Activated T-cell treated with anti-CD3 and anti-CD28 coated beads, Interleukin-2, amount 50 U/mL, for 48 hours (primary cell): ENCODE measurements around the gene LRCOL1.

Experiments used
- DNase-seq, 2 experiments: peaks; one replicate each; pipeline ENCODE4 v3.0.0-alpha.2; 2020

LRCOL1 gene

DNA sequence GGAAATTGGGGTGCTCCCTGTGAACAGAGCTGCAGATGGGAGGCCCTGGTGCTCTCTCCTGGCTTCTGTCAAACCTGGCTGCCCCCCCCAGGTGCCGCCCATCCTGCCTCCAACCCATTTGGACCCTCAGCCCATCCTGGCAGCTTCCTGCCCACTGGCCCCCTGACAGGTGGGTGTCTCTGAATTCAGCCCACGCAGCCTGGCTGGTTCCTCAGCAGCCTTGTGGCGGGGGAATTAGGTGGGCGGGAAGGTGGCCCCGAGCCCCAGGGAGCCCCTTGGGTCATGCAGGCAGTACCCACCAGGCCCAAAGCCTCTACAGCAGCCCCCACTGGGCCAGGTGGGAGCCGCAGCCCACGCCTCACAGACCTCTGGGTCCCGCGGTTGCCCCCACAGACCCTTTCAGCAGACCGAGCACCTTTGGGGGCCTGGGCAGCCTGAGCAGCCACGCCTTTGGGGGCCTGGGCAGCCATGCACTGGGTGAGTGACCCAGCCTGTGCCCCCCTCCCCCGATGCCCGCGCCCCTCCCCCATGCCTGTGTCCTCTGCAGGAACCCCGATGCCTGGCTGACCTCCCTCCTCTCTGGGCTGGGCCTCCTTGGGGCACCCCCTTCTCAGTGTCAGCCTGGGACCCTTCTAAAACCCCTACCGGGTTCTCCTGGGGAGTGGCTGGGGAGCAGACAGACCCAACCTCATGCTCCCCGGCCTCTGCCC, 28.9 kb downstream of the LRCOL1 start:
- DNase-seq, result no peak

DNA sequence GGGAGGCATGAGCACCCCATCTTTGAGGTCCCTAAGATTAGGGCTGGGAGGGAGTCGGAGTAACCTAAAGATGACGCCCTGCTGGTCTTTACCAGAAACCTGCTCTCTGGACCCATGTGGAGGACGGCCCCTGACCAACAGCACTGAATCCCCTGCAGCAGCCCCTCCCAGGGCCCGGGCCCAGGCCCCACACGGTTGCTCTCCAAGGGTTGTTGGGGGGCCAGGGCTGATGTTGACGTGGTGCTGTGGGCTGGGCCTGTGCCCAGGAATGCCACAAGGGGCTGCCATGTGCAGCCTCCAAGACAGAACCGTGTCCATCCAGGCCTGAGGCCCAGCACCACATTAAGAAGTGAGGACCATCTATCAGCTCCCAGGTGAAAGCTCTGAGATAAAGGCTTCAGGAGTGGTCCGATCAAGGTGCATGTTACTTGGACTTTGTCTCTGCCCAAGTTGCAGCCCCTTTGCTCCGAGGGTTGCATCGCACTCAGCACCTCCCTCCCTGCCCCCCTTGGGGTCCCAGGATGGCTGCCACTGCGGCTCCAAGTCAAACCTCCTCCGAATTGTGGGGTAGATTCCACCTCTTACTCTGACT, 29.6 kb downstream of the LRCOL1 start:
- DNase-seq, result no peak

DNA sequence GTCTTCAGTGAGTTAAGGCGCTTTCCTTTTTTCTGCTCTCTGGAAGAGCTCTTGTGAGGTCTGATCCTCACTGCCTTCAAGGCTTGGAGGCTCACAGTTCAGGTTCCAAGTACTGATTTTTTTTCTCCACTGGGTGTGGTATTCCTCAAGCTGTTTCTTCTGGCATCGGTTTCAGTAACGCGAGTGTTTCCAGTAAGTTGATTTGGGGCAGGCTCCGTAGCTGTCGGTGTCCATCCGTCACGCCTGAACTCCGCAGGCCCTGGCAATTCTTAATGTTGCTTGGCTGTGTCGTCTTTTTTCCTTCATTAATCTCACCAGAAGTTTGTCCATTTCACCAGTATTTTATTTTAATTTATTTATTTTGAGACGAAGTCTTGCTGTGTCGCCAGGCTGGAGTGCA, 30.6 kb downstream of the LRCOL1 start:
- no peak for DNase-seq

DNA sequence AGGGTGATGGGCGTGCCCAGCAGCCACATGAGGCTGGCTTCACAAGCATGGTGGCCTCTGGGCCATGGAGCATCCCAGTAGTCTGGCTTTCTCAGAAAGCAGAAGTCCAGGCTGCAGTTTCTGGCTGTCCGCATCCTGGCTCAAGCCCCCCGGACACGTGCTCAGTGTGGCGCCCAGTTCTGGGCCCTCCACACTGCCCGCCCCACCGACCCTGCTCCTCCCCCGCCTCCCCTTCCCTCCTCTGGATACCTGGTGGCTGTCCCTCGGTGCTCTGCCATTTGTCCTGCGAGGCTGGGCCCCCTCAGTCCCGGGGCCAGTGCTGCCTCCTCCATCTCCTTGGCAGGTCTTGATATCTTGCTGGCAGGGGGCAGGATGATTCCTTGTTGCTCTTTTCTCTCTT, 31.6 kb downstream of the LRCOL1 start:
- no peak for DNase-seq

DNA sequence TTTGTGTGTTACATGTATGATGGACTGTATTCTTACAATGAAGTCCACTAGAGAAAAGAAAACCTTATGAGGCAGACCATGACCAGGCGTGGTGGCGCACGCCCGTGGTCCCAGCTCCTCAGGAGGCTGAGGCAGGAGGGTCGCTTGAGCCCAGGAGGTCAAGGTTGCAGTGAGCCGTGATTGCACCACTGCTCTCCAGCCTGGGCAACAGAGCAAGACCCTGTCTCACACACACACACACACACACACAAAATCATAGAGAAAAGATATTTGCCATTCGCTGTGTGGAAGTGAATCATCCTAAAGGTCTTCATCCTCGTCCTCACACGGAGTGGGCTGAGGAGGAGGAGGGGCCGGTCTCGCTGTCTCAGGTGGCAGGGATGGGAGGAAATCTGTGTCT, 32.3 kb downstream of the LRCOL1 start:
- DNase-seq, result no peak

DNA sequence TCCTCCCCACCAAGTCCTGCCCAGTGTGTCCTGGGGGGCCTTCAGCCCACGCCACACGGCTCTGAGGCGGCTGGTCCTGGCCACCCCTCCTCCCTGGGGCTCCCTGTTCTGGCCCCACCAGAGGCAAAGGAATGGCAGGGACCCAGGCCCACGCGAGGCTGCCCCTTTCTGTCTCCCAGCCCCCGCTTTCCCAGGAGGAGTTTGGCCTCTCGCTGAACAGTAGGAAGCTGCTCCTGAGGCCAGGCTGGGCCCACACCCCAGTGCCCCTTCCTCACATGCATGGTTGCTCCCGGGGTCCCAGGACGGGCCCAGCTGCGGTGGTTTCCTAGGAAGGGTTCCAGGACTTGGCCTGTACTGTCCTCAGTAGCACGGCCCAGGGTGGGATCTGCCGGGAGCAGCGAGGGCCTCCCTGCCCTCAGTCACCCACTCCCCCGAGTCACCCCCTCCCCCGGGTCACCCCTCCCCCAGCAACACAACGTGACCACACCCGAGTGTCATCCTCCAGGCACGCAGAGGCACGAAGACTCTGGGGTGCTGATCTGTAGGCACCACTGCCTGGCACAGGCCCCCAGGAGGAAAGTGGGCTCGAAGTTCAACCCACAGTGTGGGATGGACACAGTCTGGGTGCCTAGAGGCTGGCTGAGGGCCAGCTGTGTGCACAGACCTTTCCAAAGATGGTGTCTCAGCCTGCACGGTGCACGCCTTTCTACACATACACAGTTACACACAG, 33.0 kb downstream of the LRCOL1 start:
- DNase-seq, result no peak

DNA sequence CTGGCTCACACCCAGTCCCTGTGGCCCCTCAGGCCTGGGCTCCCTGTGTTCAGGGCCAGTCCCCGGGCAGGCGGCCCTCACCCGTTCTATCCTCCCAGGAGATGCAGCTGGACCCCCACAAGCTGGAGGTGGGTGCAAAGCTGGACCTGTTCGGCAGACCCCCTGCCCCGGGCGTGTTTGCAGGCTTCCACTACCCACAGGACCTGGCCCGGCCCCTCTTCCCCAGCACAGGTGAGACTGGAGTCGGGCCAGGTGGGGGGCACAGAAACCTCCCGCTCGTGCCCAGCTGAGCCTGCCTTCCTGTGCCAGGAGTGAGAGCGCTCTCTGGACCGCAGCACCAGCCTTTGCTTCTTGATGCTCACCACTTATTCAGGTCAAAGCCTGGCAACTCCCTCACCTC, 33.7 kb downstream of the LRCOL1 start:
- DNase-seq, result no peak

DNA sequence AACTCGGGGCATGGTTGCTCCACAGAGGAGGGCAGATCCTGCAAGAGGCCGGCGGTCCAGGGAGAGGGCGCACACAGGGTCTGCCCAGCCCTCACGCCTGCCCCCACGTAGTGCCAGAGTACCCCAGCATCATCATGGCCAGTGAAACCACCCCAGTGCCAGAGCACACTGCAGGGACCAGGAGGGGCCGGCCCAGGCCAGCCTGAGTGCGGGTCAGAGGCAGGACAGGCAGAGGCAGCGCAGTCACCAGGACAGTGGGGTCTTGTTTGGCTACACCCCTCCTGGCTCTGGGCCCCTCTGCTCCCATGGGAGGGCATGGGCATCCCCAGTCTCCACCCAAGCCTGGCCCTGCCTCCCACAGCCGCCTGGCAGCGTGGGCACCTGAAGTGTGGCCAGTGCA, 34.7 kb downstream of the LRCOL1 start:
- DNase-seq, result no peak

DNA sequence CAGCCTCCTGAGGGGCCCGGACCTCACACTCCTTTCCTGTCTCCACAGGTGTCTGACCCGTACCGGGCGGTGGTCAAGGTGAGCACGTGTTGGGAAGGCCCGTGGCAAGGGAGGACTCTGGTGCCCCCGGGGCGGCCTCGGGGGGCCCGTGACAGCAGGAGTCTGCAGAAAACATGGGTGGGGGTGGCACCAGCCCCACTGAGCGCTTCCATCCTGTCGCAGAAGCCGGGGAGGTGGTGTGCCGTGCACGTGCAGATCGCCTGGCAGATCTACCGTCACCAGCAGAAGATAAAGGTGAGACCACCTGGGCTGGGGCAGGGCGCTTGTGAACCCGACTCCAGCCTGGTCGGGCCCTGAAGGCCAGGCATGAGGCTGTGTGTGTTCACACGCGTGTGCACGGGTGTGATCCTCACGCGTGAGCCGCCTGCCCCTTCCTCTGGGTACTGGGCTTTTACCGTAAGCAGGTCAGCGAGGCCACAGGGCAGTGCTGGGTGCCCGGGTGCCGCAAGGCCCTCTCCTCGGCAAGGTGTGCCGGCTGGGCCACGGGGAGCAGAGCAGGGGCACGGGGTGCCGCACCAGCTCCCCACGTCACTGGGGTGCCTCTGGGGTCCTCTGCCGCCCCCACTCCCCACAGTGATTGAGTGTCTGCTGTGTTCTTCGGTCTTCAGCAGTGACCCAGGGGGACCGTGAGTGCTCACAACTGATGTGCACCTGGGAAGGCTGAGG, 35.9 kb downstream of the LRCOL1 start:
- no peak for DNase-seq

DNA sequence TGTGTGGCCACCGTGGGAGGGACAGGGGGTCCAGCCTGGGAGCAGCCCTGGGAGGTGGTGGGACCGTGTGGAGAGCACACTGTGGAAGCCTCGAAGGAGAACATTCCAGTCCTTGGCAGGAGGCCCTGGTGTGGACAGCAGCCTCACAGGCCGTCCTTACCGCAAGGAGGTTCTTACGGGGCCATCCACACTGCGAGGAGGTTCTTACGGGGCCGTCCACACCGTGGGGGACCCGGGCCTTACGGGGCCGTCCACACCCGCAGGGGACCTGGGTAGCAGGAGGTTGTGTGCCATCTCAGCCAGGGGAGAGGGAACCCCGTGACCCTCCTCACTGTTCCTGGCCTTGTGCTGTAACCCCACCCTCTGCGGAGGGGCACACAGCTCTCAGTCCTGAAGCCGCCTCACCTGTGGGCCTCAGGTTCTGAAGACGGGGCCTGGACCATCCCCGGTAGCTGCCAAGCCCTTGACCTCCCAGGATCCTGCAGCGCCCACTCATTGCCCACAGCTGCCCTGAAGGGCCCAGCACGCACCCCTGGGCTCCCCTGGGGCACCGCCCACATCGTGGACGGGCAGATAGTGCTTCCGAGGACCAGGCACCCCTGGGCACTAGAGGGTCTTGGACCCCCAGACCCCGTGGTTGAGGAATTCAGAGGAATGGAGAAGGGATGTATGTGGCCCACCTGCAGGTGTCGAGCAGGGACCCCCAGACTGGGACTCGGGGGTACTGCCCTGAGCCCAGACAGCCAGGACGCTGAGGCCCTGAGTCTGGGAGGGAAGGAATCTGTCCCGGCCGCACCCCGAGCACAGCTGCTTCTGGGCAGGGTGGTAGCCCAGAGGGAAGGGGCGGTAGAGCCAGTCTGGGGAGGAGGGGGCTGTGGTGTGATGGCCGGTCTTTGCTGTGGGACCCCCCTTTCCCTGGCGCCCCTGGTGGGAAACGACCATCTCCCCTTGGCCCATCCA, 37.3 kb downstream of the LRCOL1 start:
- no peak for DNase-seq

DNA sequence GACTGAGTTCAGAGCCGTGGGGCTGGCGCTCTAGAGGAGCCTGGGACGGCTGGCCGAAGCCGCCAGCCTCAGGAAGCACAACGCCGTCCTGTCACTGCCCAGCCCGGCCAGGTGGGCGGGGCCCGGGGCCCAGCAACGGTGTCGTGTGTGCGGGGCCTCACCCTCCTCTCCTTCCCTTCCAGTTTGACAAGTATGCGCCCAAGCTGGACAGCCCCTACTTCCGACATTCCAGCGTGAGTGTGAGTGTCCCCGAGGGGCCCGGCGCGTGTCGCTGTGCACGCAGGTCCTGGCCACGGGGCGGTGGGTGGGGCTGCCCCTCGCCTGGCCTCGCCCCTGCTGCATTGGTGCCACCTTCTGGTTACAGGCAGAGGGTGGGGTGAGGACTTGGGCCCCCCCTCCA, 38.3 kb downstream of the LRCOL1 start:
- no peak for DNase-seq

DNA sequence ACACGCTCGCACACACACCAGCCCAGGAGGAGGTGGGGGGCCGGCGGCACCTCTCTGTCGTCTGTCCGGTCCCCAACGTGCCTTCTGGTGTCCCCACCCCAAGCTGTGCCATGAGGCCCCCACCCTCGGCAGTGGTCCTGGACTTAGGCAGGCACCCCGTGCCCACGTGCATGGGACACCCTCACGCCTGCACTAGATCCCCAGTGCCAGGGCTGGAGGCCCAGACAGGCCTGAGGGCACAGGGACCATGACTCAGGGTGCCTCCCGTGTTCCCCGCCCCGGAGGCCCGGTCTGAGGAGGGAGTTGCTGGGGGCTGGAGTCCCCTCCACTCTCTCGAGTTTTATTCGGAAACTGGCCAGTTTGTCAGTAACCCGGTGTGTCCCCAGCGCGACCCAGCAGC, 38.8 kb downstream of the LRCOL1 start:
- DNase-seq, result no peak

DNA sequence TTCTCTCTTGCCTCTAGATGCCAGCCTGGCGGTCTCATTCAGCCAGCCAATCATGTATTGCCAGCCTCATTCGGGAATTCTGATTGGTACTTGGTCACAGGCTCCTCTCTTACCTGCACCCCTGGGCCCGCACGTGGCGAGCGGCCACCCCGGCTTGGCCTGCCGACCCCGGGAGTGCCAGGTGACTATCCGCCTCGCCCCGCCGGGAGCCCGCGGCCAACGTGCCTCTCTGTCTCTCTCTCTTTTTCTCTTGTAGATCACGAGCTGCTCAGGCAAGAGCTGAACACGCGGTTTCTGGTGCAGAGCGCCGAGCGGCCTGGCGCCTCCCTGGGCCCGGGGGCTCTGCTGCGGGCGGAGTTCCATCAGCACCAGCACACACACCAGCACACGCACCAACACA, 39.3 kb downstream of the LRCOL1 start:
- no peak for DNase-seq

DNA sequence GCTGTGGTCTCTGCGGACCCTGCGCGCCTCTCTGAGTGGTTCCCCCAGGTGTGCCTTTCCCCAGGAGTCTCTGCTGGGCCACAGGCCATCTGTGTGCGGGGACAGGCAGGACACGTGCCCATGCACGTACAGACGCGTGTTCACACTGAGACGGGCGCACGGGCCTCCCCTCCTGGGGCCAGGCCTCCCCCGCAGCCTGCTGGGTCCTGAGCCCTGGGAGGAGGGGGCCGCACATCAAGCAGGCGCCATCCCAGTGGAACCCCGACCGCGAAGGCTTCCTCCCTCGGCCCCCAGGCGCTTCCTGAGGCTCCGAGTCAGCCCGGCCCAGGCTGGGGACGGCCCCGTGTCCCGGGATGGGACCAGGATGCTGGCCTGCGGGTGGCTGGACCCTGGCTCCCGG, 39.7 kb downstream of the LRCOL1 start:
- no peak for DNase-seq

DNA sequence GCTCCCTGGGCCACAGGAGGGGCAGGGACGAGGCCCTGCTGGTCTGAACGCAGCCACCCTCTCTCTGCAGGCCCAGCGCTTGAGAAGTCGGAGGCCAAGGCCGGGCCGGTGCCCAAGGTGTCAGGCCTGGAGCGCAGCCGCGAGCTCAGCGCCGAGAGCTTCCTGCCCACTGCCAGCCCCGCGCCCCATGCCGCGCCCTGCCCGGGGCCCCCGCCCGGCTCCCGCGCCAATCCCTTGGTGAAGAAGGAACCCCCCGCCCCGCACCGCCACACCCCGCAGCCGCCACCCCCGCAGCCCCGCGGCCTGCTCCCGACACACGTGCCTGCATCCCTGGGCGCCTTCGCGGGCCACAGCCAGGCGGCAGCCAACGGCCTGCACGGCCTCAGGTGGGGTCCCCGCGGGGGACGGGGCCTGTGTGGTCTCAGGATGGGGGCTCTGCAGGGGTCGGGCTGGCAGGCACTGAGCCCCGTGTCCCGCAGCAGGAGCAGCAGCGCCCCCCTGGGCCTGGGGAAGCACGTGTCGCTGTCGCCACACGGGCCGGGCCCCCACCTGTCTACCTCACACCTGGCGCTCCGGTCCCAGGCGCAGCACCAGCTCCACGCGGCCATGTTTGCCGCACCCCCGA, 40.4 kb downstream of the LRCOL1 start:
- no peak for DNase-seq

DNA sequence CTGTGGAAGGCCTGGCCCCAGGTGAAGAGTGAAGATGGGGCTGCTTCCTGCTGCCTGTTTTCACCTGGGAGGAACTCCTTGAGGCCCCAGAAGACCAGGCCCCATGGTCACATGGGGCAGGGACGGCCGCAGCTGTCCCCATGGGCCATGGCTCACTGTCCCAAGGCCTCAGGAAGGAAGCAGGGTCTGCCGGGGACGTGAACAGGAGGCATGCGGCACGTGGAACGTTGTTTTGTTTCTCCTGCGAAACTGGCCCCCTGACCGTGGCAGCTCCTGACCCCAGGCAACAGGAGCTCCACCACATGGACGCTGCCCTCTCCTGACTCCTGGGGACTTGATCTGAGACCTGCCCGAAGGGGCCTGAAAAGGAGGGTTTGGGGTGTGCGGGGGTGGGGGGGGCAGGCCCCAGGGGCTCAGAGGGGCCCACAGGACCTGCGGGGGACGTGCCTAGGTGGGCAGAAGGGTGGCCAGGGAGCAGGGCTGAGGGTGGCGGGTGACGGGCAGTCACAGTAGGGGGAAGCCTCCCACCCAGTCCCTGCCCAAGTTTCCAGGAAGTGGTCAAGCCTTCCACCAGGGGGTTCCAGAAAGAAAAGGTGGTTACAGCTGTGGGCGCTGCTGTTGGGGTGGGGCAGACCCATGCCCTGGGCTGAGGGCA, 41.4 kb downstream of the LRCOL1 start:
- DNase-seq, result no peak

DNA sequence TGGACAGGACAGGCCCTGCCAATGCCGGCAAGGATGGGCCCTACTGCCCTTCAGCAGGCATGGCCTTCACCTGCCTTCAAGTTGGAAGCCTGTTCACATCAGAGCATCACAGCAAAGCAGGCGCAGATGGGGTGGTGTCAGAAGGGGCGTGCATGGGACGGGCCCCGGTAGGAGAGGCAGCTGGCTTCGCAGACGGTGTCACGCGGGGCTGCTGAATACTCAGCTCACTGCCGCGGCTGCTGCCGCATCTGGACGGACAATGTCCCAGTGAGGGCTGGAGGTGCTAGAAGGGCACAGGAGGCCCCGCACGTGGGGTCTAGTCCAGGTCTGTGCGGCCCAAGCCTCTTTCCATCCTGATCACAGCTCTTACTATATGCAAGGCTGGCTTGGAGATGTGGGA, 42.1 kb downstream of the LRCOL1 start:
- DNase-seq, result no peak

DNA sequence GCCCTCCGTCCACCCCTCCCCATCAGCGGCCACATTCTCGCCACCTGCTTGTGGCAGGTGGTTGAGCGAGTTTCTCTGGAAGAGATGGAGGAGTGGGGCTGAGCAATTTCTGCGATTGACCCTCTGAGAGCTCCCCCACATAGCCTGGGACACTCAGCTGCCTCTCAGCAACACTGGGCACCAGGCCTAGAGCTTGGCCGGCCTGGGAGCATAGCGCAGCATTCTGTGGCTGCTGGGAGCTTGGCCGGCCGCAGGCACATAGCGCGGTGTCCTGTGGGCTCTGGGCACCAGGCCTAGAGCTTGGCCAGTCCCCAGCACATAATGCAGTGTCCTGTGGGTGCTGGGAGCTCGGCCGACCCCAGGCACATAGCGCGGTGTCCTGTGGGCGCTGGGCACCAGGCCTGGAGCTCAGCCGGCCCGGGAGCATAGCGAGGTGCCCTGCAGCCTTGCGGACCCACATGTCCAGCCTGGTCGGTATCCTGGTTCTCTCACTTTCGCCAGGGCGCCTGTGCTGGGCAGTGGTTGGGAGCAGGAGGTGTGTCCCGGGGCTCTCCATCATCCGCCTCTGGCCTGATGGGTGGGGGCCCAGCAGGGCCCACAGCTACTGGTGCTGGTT, 43.8 kb downstream of the LRCOL1 start:
- no peak for DNase-seq

DNA sequence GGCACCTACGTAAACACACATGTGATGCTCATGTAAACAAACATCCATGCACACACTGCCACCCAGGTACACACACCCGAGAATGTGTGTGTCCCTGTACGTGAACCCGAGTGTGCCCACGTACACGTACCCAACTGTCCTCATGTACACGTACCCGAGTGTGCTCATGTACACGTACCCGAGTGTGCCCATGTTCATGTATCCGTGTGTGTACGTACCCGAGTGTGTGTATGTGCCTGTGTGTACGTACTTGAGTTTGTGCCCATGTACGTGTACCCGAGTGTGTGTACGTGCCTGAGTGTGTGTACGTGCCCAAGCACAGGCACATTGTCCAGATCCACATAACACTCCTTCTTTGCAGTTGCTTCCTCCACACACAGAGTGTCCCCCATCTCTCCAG, 45.0 kb downstream of the LRCOL1 start:
- no peak for DNase-seq

DNA sequence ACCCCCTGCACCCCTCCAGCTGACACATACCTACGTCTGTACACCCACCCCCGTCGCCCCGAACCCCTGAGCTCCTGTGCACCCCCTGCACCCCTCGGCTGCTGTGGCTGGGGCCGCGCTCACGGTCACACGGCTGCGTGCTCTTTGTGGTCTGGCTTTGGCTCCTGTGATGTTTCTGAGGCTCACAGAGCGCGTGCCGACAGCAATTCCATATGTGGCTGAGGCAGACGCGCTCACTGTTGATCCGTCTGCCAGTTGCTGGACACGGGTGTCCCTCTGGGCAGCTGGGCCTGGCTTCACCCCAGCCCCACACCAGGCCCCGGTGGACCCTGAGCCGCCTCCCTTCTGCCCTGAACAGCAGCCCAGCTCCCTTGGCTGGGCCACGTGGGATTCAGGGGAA, 46.5 kb downstream of the LRCOL1 start:
- no peak for DNase-seq

DNA sequence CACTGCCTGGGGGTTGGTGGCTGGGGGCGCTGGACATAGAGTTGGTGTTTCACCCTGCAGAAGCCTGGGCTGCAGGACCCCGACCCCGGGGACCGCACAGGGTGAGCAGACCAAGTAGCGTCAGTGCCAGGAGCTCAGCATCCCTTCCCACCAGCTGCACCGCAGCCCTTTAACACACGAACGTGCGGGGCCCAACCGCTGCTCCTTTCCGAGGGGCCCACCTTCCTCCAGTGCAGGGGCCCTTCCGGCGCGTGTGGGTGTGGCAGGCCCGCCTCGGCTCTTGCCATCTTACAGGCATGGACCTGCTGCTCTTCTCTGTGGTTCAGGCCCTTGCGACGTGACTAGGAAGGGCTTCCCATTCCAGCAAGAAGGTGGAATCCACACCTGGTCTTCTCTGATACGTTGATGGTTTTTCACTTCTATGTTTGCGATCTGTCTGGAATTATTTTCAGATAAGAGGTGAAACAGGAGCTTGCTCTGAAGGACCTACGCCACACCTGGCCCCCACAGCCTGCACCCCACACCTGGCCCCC, 47.8 kb downstream of the LRCOL1 start:
- DNase-seq, result no peak
